Measurements from ENCODE around the gene UROD. TPM values are rescaled to one million over a fixed set of nuclear protein-coding genes. Genes with fewer than 3 reads are reported as not detected.
"Not testable (repeated sequence)": the region's sequence is repeated elsewhere in the genome, so short reads cannot be mapped to it uniquely, and the experiment has no call there.

Gene UROD
- total RNA-seq: 265 and 302 TPM in 2 replicates

DNA sequence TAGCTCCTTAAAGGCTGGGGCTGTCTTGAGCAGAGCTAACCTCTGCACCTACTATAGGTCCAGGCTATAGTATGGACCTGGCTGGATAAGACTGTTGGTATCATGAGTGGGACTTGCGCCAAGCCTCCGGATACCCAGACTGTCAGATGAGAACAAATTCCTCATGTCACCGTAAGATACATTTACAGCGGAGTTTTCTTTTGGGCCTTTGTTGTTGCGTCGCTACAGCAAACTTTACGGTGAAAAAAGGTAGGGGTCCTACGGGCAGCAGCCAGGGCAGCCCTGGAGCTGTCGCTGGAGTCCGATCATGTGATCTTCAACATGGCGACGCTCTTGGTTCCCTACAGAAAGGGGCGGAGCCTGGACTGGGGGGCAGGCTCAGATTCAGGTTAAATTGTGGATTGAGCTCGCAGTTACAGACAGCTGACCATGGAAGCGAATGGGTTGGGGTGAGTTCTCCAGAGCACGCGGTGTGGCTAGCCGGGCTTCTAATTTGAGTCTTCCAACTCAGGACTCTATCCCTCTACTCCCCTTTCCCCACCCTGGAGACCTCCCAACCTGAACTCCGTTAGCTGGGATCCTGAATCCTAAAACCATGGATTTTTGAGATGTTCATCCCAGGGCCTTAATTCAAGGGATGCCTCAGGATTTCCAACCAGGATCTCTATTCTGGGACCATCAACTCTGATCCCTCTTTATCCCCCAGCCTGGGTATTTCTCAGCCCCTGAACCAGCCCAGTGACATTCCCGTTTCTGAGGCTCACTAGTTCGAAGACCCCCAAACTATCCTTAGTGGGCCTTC is at the start of gene UROD:
TSS of gene UROD (plus strand) at position 418 of the 802 bp plus-strand sequence. CDS start at position 430, 12 bp downstream.
- DNase-seq (ENCODE audit: low read depth, low spot score): peak; percentile 86

DNA sequence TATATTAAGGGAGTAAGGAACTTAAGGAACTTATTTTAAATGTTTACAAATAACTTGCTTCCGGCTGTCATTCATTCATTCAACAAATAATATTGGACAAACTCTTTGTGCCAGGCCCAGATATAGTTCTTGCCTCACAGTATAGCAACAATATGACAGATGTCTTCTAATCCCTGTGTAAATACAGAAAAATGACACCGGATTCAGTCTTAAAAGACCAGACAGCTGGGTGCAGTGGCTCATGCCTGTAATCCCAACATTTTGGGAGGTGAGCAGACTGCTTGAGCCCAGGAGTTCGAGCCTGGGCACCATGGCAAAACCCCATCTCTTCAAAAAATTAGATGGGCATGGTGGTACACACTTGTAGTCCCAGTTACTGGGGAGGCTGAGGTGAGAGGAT is 49.3 kb upstream of the UROD start:
- no peak for DNase-seq (ENCODE audit: low read depth, low spot score)

DNA sequence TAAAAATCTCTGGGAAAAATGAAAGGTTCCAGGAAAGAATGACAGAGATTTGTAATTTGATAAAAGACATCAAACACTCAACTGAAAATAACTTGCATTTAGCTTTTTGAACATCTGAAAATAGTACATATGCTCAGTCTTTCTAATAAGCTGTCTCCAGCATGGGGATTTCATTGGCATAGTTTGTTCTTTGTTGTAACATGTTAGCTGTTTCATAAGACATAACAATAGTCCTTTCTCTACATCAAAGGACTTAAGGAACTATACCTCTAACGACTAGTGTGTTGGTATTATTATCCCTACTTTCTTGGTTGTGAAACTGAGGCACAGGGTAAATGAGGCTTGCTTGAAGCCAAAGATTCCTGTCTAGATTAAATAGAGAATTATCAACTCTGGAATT is 47.7 kb upstream of the UROD start:
- no peak for DNase-seq (ENCODE audit: low read depth, low spot score)

DNA sequence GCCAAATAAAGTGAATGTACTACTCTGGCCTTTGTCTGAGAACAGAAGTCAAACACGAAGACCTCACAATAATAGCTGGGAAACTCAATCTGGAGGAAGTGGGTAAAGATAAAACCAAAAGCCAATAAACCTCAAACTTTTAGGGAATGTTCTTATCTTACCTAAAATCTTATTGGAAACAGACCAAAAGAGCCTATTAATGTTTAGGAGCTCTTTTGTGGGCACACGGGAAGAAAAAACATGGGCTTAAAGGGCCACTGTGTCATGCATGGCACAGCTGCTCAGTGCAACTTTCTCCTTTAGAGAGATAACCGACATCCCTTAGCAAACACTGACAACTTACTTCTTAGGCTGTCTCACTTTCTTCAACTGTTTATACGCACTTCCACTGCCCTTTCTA is 41.7 kb upstream of the UROD start:
- DNase-seq (ENCODE audit: low read depth, low spot score): no peak

DNA sequence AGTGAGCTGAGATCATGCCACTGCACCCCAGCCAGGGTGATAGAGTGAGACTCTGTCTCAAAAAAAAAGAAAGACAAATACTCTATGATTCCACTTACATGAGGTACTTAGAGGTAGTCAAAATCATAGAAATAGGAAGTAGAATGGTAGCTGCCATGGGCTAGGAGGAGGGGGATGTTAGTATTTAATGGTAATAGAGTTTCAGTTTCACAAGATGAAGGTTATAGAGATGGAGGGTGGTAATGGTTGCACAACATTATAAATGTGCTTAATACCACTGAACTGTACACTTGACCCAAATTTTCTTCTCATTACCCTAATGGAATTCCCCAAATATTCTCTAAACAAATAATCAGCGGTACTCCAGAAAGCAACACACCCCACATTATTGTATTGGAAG is 38.4 kb upstream of the UROD start:
- DNase-seq (ENCODE audit: low read depth, low spot score): no peak

DNA sequence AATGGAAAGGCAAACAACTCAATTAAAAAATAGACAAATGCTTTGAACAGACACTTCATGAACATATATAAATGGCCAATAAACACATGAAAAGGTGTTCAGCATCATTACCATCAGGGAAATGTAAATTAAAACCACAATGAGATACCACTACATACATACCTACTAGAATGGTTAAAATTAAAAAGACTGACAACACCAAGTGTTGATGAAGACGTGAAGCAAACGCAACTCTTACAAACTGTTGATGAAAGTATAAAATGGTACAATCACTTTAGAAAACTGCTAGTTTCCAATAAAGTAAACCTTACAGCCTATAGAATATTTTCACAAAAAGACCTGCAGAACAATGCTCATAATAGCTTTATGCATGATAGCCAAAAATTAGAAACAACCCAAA is 35.8 kb upstream of the UROD start:
- DNase-seq (ENCODE audit: low read depth, low spot score): no peak

DNA sequence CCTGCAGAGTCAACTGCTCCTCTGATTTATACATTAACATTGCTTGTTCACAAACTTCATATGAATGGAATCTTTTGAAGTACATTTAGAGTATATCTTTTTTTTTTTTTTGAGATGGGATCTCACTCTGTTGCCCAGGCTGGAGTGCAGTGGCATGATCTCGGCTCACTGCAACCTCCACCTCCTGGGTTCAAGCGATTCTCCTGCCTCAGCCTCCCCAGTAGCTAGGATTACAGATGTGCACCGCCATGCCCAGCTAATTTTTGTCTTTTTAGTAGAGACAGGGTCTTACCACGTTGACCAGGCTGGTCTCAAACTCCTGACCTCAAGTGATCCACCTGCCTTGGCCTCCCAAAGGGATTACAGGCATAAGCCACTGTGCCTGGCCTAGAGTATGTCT is 34.7 kb upstream of the UROD start:
- not testable (repeated sequence) for DNase-seq (ENCODE audit: low read depth, low spot score)

DNA sequence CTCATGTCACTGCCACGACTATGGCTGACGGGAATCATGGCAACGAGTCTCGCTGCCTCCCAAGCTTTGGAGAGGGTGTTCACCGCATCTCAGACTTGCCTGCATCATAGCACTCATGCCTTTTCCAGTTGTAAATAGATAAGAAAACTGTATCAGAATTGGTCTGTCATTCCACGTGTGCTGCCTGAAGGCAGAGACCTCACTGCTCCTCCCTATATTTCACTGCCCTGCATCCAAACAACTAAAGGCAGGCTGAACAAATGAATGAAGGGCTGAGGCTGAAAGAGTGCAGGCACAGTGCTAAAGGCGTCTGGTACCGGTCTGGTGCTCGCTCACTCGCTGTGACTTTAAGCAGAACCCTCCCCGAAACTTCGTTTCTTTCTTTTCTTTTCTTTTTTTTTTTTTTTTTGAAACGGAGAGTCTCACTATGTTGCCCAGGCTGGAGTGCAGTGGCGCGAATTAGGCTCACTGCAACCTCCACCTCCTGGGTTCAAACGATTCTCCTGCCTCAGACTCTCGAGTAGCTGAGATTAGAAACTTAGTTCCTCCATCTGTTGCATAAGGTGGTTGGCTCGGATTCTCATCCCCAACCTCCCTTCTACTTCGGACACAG is 26.2 kb upstream of the UROD start:
- DNase-seq (ENCODE audit: low read depth, low spot score): no peak

DNA sequence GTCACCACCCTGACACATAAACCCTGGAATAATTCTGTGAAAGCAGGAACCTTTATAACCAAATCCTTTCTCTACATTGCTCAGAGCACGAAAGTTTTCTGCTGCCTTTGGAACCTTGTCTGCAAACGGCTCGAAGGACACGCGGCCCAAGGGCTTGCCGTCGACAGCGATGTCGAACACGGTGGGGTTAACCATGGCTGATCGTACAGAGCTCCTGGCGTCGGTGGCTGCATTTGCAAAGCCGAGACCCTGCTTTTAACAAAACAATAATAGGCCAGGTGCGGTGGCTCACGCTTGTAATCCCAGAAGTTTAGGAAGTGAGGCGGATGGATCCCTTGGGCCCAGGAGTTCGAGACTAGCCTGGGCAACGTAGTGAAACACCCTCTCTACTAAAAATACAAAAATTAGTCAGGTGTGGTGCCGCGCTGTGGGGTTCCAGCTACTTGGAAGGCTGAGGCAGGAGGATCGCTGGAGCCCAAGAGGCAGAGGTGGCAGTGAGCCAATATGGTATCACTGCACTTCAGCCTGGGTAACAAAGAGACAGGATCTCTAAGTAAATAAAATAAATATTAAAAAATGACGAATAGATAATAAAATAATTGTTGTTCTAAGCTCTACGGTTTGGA is 23.4 kb upstream of the UROD start:
- no peak for DNase-seq (ENCODE audit: low read depth, low spot score)

DNA sequence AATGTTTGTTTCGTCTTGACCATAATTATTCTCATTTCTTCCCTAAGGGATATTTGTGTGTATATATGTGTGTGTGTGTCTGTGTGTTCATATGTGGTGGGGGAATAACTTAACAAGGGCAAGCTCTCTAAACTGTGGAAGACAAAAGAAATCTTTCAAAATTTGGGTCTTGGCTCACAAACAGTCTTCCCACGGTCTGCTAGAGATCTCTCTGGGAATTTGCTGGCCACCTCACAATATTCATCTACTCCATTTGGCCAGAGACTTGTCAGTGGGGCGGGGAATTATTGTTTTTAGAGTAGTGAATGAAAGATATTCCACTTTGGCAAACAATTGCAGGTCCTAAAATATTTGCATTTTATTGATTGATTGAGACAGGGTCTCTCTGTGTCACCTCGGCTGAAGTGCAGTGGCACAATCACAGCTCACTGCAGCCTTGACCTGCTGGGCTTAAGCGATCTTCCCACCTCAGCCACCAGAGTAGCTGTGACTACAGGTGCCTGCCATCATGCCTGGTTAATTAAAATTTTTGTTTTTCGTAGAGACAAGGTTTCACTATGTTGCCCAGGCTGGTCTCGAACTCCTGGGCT is 17.6 kb upstream of the UROD start:
- no peak for DNase-seq (ENCODE audit: low read depth, low spot score)

DNA sequence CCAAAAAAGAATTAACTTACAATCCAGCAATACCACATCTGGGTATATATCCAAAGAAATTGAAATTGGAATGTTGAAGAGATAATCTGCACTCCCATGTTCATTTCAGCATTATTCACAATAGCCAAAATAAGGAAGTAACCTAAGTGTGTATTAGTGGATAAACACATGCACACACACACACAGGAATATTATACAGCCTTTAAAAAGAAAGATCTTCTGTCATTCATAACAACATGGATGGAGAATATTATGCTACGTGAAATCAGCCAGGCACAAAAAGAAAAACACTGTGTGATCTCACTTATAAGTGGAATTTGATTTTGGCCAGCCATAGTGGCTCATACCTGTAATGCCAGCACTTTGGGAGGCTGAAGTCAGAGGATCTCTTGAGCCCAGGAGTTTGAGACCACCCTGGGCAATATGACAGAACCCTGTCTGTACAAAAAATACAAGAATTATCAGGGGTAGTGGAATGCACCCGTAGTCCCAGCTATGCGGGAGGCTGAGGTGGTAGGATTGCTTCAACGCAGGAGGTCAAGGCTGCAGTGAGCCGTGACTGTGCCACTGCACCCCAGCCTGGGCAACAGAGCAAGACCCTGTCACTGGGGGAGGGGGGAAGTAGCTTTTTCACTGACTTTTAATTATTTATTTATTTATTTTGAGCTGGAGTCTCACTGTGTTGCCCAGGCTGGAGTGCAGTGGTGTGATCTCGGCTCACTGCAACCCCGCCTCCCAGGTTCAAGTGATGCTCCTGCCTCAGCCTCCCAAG is 16.4 kb upstream of the UROD start:
- no peak for DNase-seq (ENCODE audit: low read depth, low spot score)

DNA sequence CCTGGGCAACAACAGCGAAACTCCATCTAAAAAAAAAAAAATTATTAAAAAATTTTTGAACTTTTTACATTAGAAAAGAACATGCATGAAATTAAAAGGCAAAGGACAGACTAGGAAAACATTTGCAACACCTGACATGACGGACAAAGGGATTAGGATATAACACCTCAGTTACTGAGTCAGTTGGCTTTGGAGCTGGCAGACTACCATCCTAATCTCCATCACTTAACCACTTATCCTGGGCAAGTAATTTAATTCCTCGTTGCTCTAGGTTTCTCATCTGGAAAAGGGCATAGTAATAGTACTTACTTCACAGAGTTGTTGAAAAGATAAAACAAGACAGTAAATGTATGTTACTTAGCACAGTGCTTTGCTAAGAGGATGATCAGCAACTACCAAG is 12.8 kb upstream of the UROD start:
- DNase-seq (ENCODE audit: low read depth, low spot score): no peak

DNA sequence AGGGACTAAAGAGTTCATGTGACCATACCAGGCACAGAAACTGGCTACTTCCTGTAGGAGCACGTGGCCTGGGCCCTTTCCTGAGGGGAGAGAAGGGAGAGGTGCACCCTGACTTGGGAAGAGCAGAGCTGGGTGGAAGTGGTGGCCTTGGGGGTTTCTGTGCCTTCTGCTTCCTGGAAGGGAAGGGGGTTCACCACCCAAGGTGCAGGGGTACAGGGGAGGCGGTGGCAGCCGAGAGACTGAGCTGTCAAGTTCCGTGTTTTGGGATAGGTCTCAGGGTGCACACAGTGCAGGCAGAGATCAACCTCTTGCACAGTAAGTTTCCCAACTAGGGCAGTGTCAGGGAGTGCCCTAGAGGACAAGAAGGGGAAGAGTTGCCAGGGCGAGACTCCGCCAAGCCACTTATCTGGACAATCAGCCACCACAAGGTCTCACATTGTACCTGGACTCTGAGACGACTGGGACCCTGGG is 11.0 kb upstream of the UROD start:
- no peak for DNase-seq (ENCODE audit: low read depth, low spot score)

DNA sequence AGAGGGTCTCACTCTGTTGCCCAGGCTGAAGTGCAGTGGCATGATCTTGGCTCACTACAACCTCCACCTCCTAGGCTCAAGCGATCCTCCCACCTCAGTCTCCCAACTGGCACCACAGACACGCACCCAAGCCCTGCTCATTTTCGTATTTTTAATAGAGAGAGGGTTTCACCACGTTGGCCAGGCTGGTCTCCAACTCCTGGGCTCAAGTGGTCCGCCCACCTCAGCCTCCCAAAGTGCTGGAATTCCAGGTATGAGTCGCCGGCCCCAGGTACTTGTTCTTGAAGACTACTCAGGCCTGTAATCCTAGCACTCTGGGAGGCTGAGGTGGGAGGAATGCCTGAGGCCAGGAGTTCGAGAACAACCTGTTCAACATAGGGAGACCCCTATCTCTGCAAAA is 10.5 kb upstream of the UROD start:
- DNase-seq (ENCODE audit: low read depth, low spot score): not testable (repeated sequence)

DNA sequence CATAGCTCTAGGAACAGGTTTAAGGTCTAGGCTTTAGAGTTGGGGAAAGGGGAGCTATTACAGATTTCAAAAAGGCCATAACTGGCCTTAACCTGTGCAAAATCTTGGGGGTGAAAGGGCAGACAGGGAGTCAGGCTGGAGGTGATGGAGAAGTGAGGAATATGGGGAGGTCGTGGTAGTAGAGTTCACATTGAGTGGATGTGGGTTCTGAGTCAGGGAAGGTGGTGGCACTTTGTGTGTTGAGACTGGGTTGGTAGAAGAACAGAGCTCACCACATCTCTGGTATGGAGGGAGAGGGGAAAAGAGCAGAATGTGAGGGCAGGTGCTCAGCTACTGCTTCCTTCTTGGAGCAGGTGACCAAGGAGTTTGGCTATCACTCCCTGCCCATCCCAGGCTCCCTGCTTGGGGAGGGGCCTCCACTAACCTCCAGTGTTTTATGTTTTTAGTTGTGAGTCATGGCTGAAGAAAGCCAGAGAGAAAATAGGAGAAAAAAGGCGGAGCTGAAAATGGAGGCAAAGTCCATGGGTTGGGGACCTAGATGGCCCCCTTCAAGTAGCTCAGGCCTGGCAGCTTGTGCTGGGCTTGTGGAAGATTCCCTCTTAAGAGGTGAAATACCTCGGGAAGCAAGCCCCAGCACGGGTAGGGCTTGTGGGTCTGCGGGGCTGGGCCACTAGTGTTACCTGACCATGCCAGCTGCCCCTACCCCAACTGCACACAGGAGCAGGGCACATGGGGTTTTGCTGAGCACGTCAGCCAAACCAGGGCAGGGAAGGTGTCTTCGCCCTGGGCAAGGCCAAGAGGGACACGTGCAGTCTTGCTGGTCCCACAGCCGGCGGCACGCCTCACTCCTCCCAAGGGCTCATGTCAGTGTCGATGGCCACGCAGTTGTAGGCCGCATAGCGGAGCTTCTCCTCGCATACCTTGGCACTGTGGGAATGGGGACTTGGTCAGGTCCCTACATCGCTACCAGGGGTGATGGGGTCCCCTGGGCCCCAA is 9.1 kb upstream of the UROD start:
- no peak for DNase-seq (ENCODE audit: low read depth, low spot score)

DNA sequence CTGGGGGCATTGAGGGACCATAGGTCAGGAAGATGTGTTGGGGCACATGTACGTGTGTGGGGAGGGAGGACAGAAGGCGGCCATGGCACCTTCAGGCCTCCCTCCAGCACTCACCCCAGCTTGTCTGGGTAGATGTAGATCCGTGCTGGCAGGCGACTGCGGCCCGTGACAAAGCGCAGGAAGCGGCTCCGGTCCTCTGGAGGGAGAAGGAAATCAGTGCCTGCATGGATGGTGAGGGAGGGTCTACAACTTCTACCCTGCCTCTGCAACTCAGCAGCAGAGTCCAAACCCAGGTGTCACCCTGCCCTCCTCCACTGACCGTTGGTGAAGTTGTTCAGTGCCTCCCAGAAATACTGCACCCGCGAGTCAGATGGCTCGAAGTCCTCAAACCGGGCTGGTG is 8.3 kb upstream of the UROD start:
- DNase-seq (ENCODE audit: low read depth, low spot score): no peak

DNA sequence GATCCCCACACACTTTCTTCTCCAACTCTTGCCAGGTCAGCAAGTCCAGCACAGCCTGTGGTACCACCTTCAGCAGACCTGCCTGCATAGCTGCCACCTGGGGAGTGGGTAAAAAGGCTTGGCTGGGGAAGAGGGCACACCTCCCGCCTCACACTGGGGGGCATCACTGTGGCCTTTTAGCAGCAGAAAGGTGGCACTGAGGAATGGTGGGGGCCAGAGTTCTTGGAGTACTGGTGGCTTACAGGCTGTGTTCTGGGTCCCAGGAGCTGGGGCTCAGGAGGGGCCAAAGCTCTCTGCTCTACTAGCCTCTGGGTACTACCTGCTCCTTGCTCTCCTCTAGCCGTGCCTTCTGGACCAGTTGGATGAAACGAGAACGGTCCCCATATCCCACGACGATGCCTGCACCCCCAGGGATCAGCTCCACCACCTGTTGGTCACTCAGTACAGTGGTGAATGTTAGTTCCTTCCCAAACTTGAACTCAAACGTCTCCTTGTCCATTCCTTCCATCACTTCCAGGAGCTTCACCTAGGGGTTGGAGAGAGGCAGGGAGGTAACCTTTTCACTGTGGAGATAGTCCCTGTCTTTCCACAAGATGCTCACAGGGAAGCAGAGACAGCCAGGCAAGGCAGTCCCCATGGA is 7.7 kb upstream of the UROD start:
- no peak for DNase-seq (ENCODE audit: low read depth, low spot score)

DNA sequence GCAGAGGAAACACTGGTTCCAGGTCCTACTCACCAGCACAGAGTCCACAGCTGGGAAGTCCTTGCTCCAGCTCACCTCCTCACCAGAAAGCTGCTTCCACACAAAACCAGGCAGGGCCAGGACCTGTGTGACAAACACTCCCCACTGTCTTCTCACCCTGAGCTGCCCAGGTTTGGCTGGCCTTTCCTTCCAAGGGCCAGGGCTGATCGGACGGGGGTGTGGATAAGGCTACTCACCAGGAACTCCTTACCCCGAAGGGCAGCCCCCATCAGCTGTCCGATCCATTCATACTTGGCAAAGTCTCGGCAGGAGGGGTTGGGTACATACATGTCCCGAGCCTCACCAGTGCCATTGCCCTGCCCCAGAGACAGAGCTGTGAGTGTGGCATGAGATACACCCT is 6.3 kb upstream of the UROD start:
- no peak for DNase-seq (ENCODE audit: low read depth, low spot score)

DNA sequence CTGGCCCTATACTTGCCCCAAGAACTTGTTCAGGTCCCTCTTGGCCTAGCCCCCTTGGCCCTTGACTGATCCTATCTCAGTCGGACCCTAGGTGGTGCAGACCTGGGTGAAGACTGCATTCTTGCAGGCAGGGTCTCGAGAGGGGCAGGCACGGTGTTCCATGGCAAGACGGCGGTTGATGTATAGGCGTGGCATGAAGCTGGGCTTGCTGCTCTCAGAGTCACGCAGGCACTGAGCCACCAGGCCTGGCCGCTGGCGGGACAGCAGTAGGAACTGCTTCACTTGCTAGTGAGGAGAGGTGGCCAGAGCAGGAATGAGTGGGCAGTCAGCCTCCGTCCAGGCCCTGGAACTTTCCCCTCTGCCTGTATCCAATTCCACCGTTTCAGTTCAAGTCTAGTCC is 4.7 kb upstream of the UROD start:
- no peak for DNase-seq (ENCODE audit: low read depth, low spot score)

DNA sequence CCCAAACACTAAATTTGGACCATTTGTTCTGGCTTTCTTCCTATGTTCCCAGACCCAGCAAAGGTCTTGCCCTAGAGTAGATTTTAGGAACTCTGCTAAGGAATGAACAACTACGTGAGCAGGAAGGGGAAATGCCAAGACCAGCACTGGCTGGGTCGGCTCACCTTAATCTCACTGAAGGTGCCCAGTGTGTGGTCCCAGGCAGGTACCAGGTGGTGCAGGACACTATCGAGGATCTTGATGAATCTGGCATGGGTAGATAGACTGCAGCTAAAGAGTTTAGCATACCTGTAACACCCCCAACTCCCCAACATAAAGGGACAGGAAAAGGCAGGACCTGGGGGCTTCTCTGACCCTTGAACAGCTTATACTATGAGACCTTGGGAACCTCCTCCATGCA is 4.0 kb upstream of the UROD start:
- DNase-seq (ENCODE audit: low read depth, low spot score): no peak

Measured in pulmonary artery endothelial cell (primary cell).